Activated CD8-positive, alpha-beta memory T cell treated with anti-CD3 and anti-CD28 coated beads, Interleukin-2, amount 50 U/mL, for 24 hours (primary cell): ENCODE data around the gene CLSTN2.

Experiments used
- DNase-seq: peaks from one replicate; pipeline ENCODE4 v3.0.0-alpha.2; 2020; ENCODE audit errors: extremely low read depth

CLSTN2 gene

DNA sequence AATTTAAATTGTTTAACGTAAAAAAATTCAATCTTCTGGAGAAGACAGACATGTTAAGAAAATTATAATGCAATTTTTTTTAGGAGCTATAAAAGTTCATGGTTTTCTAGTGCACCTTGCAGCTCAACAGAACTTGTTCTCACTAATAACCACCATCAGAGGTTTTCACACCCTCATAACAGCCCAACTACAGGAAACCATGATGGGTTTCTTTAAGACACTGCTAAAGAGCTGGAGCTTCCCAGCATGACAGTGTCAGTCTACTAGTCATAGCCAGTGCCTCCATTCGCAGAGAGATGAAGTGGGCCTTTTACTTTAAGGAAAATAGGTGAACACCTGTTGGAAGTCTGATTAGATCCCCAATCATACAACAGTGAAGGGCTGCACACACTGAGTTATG, 518.8 kb downstream of the CLSTN2 start:
- DNase-seq, result no peak

DNA sequence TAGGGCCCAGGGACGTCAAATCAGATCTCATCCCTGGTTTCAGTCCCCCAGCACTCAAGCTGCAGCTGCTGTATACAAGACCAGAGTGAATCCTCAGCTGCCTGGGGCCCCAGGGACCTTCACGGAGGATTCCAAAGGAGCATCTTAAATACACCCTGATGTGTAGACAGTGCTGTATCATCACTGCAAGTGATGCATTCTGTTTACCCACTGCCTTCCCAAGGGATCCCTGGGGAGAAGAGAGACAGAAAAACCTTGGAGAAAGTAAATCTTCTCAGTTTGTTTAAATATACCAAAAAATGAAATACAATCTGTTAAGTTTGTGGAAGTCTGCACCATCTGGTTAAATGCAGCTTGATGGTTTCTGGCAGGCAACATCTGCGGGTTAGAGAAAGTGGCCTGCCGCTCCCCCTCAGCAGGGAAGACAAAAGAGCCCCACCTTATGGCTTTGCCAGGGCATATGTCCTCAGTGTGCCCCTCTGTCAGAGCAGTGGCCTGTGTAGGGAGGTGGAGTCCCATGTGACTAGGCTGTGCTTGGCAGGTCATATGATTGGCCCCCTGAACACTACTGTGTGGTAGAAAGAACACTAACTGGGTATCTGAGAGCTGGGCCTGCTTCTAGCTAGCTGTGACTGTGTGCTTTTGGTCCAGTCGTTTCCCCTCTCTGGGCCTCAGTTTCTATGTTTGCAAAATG, 520.7 kb downstream of the CLSTN2 start:
- DNase-seq, result no peak

DNA sequence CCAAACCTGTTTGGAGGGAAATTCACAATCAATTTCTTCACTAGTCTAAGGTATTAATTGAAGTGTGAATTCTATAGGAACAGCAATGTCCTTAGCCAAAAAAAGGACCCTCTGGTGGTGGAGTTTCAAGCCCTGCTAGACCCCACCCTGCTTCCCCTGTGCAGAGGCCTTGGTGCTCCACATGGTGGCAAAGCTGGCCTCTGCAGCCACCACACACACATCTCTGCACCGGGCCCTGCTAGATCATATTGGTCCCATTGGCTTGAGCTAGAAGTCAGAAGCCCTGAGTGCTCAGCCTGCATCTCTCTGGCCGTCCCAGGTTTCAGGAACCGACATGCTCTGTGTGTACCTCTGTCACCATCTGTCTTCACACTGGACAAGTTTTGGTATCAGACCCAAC, 522.0 kb downstream of the CLSTN2 start:
- DNase-seq, result no peak

DNA sequence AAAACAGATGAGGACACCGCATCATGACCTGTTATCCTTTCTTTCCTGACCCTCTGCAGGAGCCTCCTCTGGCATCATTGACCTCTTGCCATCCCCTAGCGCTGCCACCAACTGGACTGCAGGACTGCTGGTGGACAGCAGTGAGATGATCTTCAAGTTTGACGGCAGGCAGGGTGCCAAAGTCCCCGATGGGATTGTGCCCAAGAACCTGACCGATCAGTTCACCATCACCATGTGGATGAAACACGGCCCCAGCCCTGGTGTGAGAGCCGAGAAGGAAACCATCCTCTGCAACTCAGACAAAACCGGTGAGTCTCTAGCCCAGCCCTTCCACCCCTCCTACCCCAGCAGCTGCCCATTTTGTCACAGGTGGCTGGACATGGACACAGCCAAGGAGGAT, 524.5 kb downstream of the CLSTN2 start:
- DNase-seq, result no peak

DNA sequence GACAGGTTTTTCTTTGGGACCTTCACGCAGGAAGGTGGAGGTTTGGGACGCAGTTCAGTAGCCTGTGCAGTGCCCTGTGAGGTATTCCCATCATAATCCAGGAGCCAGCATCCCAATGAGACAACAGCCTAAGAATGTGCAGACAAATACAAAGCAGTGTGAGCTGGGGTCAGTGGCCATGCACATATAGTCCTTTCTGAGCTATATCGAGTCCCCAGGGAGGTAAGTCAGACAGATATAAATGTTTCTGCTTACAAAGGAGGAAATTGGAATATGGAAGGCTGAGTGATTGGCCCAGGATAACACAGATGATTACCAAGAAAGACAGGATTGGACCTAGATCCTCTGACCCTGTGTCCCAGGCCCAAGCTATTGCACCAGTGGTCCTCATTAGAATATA, 526.3 kb downstream of the CLSTN2 start:
- no peak for DNase-seq

DNA sequence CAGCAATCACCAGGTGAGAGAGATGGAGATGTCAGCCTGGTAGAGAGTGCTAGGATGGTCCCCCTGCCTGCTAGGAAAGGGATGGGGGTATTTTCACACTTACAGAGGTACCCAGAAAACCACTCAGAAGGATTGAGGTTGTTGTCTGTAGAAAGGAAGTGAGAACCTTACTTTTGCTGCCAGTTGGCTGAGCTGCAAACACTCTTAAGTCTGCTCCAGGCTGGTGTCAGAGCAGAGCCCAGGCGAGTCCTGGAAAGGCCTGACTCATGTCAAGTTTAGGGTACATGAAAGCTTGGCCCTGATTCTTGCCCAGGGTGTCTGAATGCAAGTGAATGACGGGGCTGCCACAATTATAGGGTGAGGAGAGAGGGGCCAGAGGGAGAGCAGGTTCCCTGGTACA, 528.4 kb downstream of the CLSTN2 start:
- no peak for DNase-seq

DNA sequence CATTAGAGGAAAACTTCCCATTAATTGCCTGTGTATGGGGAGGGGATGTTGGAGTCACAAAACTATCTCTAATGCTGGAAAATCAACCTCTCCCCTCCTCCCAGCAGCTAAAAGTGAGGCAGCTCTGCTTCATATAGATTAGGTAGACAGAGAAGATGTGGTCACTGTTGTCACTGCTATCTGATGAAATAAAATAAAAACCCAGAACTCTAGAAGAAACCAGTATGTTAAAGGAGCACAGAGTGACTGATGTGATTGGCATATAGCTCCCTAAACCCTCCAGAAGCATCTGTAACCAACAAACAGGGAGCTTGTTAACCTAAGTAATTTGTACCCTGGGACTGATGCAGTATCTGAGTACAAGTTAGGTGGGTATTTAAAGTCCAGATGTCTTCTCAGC, 531.0 kb downstream of the CLSTN2 start:
- no peak for DNase-seq

DNA sequence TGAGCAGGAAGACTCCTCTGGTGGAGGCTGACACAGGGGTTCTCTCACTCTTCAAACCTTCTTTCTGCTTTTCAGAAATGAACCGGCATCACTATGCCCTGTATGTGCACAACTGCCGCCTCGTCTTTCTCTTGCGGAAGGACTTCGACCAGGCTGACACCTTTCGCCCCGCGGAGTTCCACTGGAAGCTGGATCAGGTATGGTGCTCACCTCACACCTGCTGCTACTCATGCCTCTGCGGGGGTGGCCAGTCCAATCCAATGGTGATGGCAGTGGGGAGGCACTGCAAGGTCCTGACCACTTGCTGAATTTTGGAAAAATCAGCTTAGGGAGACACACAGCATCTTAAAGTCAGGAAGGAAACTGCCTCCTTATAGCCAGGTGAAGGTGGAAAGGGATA, 531.5 kb downstream of the CLSTN2 start:
- DNase-seq, result no peak

DNA sequence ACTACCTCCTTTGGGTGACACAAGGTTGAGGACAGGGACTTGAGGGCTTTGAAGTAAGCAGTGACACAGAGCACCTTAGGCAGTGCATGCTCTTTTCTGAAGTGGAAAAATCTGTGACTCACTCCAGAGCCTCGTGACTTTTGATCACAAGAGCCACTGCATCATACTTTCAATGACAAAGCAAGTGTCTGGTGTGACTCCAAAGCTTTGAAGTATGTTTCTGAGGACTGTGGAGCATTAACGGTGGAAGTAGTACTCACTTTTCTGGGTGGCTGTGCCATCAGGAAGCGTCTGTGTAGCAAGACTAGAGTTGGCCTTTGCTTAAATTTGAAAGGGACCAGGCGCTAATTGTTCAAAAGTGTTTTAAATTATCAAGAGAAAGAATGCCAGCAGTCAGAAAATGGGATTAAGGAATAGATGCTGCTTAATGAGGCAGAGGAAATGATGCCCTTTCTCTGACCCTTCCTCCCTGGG, 532.2 kb downstream of the CLSTN2 start:
- no peak for DNase-seq

DNA sequence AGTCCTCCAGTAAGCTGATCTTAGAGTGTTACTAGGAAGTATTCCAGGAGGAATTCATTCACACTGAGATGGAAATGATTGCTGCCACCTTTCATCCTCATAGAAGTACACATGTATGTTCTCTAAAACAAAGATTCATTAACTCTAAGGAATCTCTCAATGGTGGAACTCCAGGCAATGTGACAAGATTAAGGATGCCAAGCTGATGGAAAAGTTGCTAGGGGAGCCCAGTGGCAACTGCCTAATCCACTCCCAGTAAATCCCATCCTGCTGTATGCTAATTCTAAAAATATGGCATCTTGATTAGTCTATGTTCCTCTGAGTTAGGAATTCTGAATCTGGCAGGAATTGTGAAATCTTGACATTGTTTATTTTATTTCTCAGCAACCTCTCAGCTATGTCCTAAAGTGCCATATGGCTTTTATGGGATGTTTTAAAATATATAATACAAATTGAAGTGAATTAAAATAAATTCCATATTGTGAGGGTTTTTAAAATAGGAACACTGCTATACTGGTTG, 532.9 kb downstream of the CLSTN2 start:
- no peak for DNase-seq

DNA sequence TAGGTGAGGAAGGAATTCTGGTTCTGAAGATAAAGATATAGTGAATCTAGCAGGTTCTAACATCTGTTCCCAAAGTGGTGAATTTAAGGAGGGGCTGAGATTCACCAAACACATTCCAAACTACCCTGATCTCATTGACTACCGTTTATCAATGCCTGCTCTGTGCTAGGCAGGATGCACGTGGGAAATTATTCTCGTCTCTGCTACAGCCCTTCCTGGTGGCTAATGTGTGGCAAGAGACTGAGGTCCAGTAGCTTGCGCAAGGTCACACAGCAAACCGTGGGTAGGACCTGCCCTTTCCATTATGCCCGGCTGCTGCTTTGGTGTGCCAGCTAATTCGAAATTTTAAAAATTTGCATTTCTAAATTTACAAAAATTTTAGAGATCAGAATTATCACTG, 533.4 kb downstream of the CLSTN2 start:
- no peak for DNase-seq

DNA sequence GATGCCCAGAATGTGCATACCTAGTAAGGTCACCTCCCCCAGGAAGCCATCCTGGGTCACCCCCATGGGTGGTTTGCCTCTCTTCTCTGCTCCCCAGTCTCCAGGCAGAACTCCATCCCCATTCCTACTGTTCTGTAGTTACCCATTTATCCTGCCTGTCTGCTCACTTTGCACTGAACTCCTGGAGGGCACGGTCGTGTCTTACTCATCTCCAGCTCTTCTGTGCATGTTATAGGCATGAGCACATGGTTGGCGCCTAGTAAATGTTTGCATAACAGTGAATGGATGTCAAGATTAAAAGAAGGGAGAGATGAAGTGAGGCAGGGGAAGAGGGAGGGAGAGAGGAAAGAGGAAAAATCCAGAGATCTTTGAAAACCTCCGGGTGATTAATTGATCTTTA, 534.5 kb downstream of the CLSTN2 start:
- no peak for DNase-seq

DNA sequence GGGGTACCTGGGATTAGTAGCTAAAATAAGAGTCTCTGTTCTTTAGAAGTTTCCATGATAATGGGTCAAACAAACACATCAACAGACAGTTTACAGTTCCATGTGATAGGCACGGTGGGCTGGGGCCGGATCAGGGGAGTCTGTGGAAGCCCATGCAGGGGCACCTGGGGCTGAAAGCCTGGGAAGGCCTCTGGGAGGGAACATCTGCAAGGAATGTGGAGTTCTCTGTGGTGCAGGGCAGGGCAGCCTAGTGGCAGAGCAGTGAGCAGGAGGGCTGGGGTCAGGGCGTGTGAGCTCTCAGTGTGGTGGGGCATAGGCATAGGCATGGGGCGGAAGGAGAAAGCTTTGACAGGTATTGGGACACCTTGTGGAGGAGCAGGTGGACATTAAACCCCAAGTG, 535.2 kb downstream of the CLSTN2 start:
- DNase-seq, result no peak

DNA sequence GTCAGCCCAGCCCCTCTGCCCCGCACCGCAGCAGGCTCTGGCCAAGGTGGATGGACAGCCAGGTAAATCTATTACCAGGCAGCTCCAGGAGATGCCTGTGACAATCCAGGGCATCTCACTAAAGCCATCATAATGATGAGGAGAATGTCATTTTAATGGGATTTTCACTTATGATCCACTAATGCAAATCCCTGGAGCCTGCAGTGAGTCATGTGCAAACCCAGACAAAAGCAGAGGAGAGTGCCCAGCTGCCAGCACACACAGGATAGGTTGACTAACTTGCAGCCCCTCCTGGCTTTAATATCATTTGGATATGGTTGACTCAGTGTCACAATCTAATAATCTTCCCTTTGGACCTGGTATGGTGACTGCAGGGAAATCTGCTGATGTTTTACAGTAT, 536.0 kb downstream of the CLSTN2 start:
- DNase-seq, result no peak

DNA sequence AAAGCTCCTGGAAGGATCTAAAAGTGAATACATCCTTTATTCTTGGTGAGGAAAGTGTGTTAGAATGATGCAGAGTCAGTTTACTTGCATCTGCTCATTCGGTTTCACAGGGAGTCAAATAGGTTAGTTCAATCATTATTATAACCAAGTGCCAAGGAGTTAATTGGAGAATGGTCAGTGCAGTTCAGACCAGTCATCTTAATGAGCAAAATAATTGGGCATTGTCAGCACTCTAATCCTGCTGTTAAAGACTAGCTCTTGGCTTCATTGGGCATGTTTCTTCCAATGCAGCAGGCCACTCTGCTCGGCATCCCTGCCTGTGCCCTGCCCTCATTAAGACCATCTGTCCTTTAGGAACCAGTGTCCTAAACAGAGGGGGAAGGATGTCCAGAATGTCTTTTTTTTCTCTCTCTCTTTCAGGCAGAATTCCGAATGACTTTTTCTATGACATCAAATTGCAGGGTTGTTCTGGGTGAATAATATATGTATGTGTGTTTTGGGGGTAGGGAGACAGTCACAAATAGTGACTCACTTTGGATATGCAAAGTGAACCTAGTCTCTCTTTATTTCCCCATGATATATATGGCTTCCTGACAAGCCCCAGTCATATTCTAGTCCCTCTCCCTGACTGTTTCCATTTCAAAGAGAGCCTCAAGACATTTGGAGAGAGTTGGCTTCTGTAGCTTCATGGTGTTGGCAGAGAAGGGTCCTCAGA, 537.5 kb downstream of the CLSTN2 start:
- DNase-seq, result no peak

DNA sequence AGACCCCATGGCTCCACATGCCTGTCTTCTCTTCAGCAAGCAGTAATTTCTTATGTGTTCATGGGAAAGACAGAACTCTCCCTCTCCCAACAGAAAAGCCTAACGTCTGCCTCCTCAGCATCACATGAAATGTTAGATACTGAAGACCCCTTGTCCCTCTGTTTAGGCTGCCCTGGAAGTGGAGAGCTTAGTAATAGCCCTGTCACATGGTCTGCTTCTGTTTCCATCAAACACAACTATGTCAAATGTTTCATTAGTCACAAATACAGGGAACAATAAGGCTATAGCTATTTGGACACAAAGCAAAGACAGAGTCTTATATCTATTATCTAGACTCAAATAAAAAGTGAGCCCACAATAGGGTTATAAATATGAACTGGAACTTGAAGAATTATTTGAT, 552.6 kb downstream of the CLSTN2 start:
- no peak for DNase-seq

DNA sequence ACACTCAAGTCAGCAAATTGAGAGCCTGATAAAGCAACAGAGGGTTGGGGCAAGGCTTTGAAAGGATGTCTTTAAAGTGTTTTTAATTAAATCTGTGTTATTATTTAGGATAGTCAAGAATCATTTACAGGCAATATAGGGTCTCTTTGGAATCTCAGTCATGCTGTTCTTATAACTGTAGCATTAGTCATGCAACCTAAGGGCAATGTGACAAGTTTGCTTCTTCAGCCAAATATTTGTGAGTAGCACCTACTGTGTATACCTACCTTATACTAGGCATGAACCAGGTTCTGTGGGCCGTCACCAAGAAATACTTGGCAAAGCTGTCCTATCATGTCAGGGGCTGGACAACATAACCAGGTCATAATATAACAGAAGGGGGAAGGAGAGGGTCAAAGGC, 558.3 kb downstream of the CLSTN2 start:
- no peak for DNase-seq

DNA sequence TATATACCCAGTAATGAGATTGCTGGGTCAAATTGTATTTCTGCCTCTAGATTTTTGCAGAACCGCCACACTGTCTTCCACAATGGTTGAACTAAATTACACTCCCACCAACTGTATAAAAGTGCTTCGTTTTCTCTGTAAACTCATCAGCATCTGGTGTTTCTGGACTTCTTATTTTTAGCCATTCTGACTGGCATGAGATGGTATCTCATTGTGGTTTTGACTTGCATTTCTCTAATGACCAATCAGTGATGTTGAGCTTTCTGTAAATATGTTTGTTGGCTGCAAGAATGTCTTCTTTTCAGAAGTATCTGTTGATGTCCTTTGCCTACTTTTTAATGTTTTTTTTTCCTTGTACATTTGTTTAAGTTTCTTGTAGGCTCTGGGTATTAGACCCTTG, 560.0 kb downstream of the CLSTN2 start:
- DNase-seq, result no peak

DNA sequence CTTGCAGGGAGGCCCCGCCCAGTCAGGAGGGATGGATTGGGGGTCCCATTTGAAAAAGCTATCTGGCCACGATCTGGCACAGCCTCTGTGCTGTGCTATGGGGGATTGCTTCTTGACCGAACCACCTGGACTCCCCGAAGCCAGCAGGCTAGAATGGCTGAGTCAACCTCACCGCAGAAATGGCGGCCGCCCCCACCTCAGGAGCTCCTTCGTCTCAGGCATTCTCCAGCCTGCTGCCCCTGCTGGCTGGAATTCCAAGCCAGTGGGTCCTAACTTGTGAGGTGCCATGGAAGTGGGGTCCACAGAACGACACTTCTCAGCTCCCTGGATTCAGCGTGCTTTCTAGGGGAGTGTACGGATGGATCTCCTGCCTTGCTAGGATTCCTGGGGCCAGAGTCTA, 562.3 kb downstream of the CLSTN2 start:
- DNase-seq, result no peak

DNA sequence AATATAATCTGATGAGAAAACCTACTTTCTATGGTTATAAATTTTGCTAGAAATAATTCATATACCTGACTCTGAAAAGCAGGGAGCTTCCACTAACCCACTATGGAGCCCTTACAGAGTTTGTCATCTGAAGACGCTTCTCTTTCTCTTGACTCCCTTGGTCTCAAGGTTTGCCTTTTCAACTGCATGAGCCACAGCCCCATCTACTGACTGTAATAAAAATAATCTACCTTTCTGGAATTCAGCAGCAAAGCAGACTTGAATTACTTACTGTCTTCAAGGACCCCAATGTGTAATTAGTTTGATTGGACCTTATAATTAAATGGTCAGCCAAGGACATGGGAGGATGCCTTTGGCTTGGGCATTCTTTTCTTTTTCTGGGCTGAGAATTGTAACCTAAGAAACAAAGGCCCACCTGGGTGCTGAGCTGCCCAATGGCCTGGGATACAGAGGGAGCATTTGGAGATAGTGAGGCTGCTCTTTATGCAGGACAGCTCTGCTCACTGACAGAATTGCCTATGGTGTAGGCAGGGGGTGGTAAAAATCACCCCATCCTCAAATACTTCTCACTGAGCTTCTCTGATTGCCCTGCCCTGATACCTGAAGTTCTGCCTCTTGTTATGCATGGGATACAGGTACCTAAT, 564.3 kb downstream of the CLSTN2 start:
- no peak for DNase-seq

DNA sequence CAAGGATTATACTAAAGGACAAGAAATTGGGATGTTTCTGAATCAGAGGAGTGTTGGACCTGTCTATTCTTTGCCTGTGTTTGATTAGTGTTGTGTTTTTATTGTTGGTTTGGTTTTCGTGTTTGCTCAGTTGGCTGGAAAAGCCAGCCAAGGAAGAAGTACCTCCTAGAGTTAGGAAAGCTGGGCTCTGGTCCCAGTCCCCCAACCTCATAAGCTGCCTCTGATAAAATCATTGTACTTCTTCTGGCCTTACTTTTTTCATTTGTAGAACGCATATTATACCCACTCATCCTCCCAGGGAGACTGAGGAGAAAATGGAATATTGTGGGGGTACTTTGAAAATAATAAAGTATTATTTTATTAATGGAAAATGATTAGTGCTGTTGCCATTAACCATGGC, 565.5 kb downstream of the CLSTN2 start:
- no peak for DNase-seq

DNA sequence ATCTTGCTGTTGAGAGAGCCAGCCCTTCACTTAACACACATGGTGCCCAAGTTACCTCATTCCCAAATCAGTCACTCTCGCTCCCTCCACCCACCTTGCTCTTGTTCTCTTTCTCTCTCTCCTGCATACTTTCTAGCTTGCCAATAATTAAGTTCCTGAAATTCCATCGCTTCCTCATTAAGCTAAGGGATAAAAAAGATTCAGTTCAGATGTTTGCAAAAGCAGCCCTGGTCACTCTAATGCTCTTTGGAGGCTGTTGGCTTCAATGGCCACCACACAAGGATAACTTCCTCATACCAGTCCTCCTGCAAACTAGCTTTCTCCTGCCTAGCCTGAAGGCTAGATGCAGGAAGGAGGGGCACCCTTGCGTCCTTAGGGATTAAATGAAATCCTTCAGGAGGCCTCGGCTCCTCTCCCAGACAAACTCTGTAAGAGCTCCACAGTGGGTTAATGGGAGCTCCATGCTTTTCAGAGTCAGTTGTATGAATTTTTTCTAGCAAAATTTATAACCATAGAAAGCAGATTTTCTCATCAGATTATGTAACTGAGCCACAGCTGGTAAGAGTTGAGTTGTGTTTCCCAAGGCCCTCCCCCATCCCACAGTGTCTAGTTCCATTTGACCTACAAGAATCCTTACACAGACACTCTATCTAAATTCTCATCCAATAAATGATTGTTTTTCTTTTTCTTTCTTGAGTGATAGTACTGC, 566.2 kb downstream of the CLSTN2 start:
- DNase-seq, result no peak
